A673 (cell line): ENCODE results near the gene RNF31.

ENCODE experiments used
- CTCF ChIP-seq: fragments of 300-800, 200-600 bp; sonication (generic); conservative IDR thresholded peaks from 2 replicates; pipeline ENCODE4 v1.5.1; 2017; ENCODE audit warnings: low read depth, mild to moderate bottlenecking, antibody characterized with exemption, low read length, moderate library complexity, mixed read lengths
- EZH2 ChIP-seq: fragments of 200-600 bp; sonication (generic); IDR thresholded peaks from 2 replicates; pipeline ENCODE4 v1.6.1; 2017; ENCODE audit warnings: borderline replicate concordance, low read depth, mild to moderate bottlenecking, mixed read lengths, antibody characterized with exemption, low read length; ENCODE audit not compliant: poor library complexity, severe bottlenecking

- no peak for TF ChIP-seq CTCF
- TF ChIP-seq EZH2, result no peak
Observed at GRCh38 chr14:24156840-24157239, 9.5 kb downstream of the RNF31 start.
